LNCAP (cell line): ENCODE data around the gene TXNDC2.

Source experiments
- CTCF ChIP-seq: fragments of 450-650 bp; IDR thresholded peaks from 2 replicates; pipeline ENCODE4 v1.5.1; 2017; ENCODE audit warnings: mild to moderate bottlenecking

Gene TXNDC2

GRCh38 chr18:9869715-9870430 is 15.9 kb upstream of the TXNDC2 start:
- TF ChIP-seq CTCF = no peak

- no peak for TF ChIP-seq CTCF
Measured at GRCh38 chr18:9870431-9871008, 15.3 kb upstream of the TXNDC2 start.

GRCh38 chr18:9871244-9871746 is 14.5 kb upstream of the TXNDC2 start:
- no peak for TF ChIP-seq CTCF

GRCh38 chr18:9872823-9873222 is 12.9 kb upstream of the TXNDC2 start:
- no peak for TF ChIP-seq CTCF

- TF ChIP-seq CTCF = no peak
Measured at GRCh38 chr18:9874728-9875127, 11.0 kb upstream of the TXNDC2 start.

- no peak for TF ChIP-seq CTCF
Measured at GRCh38 chr18:9876212-9876866, 9.4 kb upstream of the TXNDC2 start.

GRCh38 chr18:9876867-9877654 is 8.7 kb upstream of the TXNDC2 start:
- no peak for TF ChIP-seq CTCF
